Heart right ventricle (tissue), 16 donors: ENCODE results near the gene SLIT1. TPM values are rescaled to one million over a fixed set of nuclear protein-coding genes. Genes with fewer than 3 reads are reported as not detected.

Source experiments
- ATAC-seq, 8 donors: fragments of 200-7000 bp; cut with Tn5 transposase; one replicate each; pipeline ENCODE4 v1.9.1; 2020; ENCODE audit warnings: mild to moderate bottlenecking in 8 of 8, moderate library complexity in 8 of 8, moderate number of reproducible peaks in 1 of 8
- DNase-seq, 2 donors: peaks; one replicate each; pipeline ENCODE4 v3.0.0-alpha.2; 2020
- H3K27ac ChIP-seq, 10 donors: fragments of 200-600 bp; sonication (generic) in 2 of 10; one replicate each; pipeline versions ENCODE4 v1.5.0 to v1.8.0; 2020 to 2022; ENCODE audit warnings: mild to moderate bottlenecking in 3 of 10
- H3K27me3 ChIP-seq, 7 donors: fragments of 200-600 bp; one replicate each; pipeline ENCODE4 v1.8.0; 2021 to 2022; ENCODE audit warnings: mild to moderate bottlenecking in 2 of 7
- H3K36me3 ChIP-seq, 9 donors: fragments of 200-600 bp; sonication (generic) in 1 of 9; one replicate each; pipeline versions ENCODE4 v1.5.0 to v1.8.0; 2020 to 2022; ENCODE audit warnings: mild to moderate bottlenecking in 2 of 9
- H3K4me1 ChIP-seq, 9 donors: fragments of 200-600 bp; sonication (generic) in 1 of 9; one replicate each; pipeline versions ENCODE4 v1.5.0 to v1.8.0; 2020 to 2022; ENCODE audit warnings: mild to moderate bottlenecking in 4 of 9
- H3K4me3 ChIP-seq, 10 donors: fragments of 200-600 bp; sonication (generic) in 2 of 10; one replicate each; pipeline versions ENCODE4 v1.5.0 to v1.8.0; 2020 to 2022; ENCODE audit warnings: mild to moderate bottlenecking in 7 of 10, moderate library complexity in 2 of 10
- H3K9me3 ChIP-seq, 11 donors: fragments of 200-600 bp in 10 of 11; sonication (generic) in 2 of 11; one replicate each; pipeline versions ENCODE4 v1.5.0 to v1.8.0; 2013 to 2022; ENCODE audit warnings: mild to moderate bottlenecking in 2 of 11, control low read depth in 1 of 11, moderate library complexity in 1 of 11
- CTCF ChIP-seq, 9 donors: fragments of 200-600 bp; sonication (generic) in 2 of 9; IDR thresholded peaks; one replicate each; pipeline versions ENCODE4 v1.5.0 to v1.8.0; 2021 to 2022; ENCODE audit warnings: antibody characterized with exemption in 9 of 9, mild to moderate bottlenecking in 5 of 9, moderate library complexity in 1 of 9
- WGBS, 2 donors: extraction: QIAGEN DNeasy Blood & Tissue Kit; methylation state at CpG; one replicate each; pipeline ENCODE4 v1.1.7; 2013; ENCODE audit warnings: inconsistent platforms in 1 of 2; 5-methylcytosine and 5-hydroxymethylcytosine counted together
- intact Hi-C, 10 donors: fragments of 100-400 bp; cut with DNase I; formaldehyde crosslinking; loops; one replicate each; pipeline versions ENCODE4 v1.11.1 to v1.14.2; 2022
- polyA plus RNA-seq, 2 donors: library from polyadenylated mRNA; stranded (reverse); fragments of 200-250 nt; gene quantifications; one replicate each; pipeline ENCODE4 v1.2.3, GENCODE V29; 2013
- total RNA-seq, 10 donors: library from RNA; stranded (reverse); fragmentation: NEBNext Ultra II Directional in 3 of 10; extraction: Animal tissue kit (Norgen Biotek cat#: 25700) in 3 of 10; gene quantifications; one replicate each; pipeline versions ENCODE4 v1.2.1 to v1.2.4, GENCODE V29; 2021 to 2023
- donor health status: Arrhythmogenic right ventricular cardiomyopathy.
- donor health status: ischemic (EF 13 %, LVEDD 7.1; RV severe dilation, severe dysfunction).
- donor health status: healthy with polysubstance abuse.
- donor health status: DM: no; HTN: yes; CAD: no.
- donor health status: DM: no; HTN: no; CAD: no.
- donor health status: ischemic (EF 25% LVEDD 6.9; RV normal size, moderate dysfunction).
- donor health status: ischemic (EF 25% LVEDD 5.7; RV mildly dilated, moderate dysfunction).
- donor health status: healthy.
- donor health status: DM: yes; HTN: yes; CAD: no.
- donor health status: Ischemic cardiomyopathy.
- donor health status: ischemic (EF 35%, LVEDD 5.7; RV mildly dilated, moderate dysfunction).
- donor health status: nonischemic (EF 11% LVEDD 7.7; RV severe dilation, severe dysfunction).
- donor health status: DM: yes; HTN: yes; CAD: no.
- donor health status: PGD.
- donor health status: ischemic (EF 29% LVEDD 5.4; RV normal size, mild dysfunction).
- donor health status: nonischemic (EF 23%, LVEDD 6.1; RV moderate dilation, normal function).

SLIT1 gene
- total and polyA plus RNA-seq, 12 donors, result 0.04 to 0.31 (median 0.13) TPM; not detected in 1

- ATAC-seq (no peak), DNase-seq (no peak)
- no peak for TF ChIP-seq CTCF (IDR thresholded peaks at IDR 0.05)
- intact Hi-C loops, result no loop called here
- H3K27me3 ChIP-seq, result peaks cover 0 to 71% (median 29%) of the 10 kb centered on the region in 7 donors
- H3K4me3 ChIP-seq, result no peak overlapping the region
- 44% methylated on average over 23 of the region's 23 CpGs for WGBS, 2 donors
- no peaks in the 10 kb centered on the region for H3K36me3 ChIP-seq
- H3K4me1 ChIP-seq, result peaks cover 0 to 13% (median 0%) of the 10 kb centered on the region in 9 donors
- no peaks in the 10 kb centered on the region for H3K9me3 ChIP-seq
- no peak overlapping the region for H3K27ac ChIP-seq
These were observed 44.6 kb downstream of the SLIT1 start for GRCh38 chr10:97140902-97141745.

- intact Hi-C loops, result no loop called here
- 56 to 73% methylated on average over 23 of the region's 23 CpGs for WGBS, 2 donors
- Histone ChIP-seq H3K9me3 (no peaks in the 10 kb centered on the region), H3K27me3 (peaks cover 0 to 75% (median 35%) of the 10 kb centered on the region in 7 donors), H3K4me3 (no peak overlapping the region), H3K27ac (no peak overlapping the region), H3K4me1 (peaks cover 0 to 13% (median 0%) of the 10 kb centered on the region in 9 donors), H3K36me3 (no peaks in the 10 kb centered on the region)
- ATAC-seq (no peak), DNase-seq (no peak)
- TF ChIP-seq CTCF (IDR thresholded peaks at IDR 0.05), result no peak
These were observed 45.5 kb downstream of the SLIT1 start for GRCh38 chr10:97140049-97140846.

- Histone ChIP-seq H3K36me3 (no peaks in the 10 kb centered on the region), H3K4me1 (peaks cover 0 to 13% (median 0%) of the 10 kb centered on the region in 9 donors), H3K27me3 (peaks cover 0 to 78% (median 34%) of the 10 kb centered on the region in 7 donors), H3K27ac (no peak overlapping the region), H3K9me3 (no peaks in the 10 kb centered on the region), H3K4me3 (no peak overlapping the region)
- TF ChIP-seq CTCF (IDR thresholded peaks at IDR 0.05), result no peak
- intact Hi-C loops, result no loop called here
- ATAC-seq (no peak), DNase-seq (no peak)
- WGBS, 2 donors, result 92 to 94% methylated on average over 6 of the region's 6 CpGs
These were observed 46.1 kb downstream of the SLIT1 start for GRCh38 chr10:97139651-97140048.

GRCh38 chr10:97138846-97139245, 46.9 kb downstream of the SLIT1 start:
- peak; percentile 61 to 95 (median 90) for ATAC-seq

More at GRCh38 chr10:97138846-97139245, 46.9 kb downstream of the SLIT1 start:
- 36 to 46% methylated on average over 7 of the region's 7 CpGs for WGBS, 2 donors
- no peak for TF ChIP-seq CTCF (IDR thresholded peaks at IDR 0.05)
- Histone ChIP-seq H3K9me3 (no peaks in the 10 kb centered on the region), H3K4me3 (no peak overlapping the region), H3K36me3 (no peaks in the 10 kb centered on the region), H3K27me3 (peaks cover 0 to 77% (median 31%) of the 10 kb centered on the region in 7 donors), H3K4me1 (peaks cover 0 to 13% (median 0%) of the 10 kb centered on the region in 9 donors), H3K27ac (no peak overlapping the region)
- peak in 1 of 2 donors; percentile 23 for DNase-seq
- intact Hi-C loops, result no loop called here
